ENCODE data around the gene PTHLH.

PTHLH gene

GRCh38 chr12:27934276-27934675, 38.3 kb downstream of the PTHLH start:
- no peak for TF ChIP-seq CTCF (IDR thresholded peaks at IDR 0.05; ENCODE audit: control insufficient read depth, extremely low read depth, insufficient read depth)
- no peak for DNase-seq (ENCODE audit: low read depth)
- no peak overlapping the region for H3K4me3 ChIP-seq (ENCODE audit: low read depth, low read length)

- no peak for TF ChIP-seq CTCF (IDR thresholded peaks at IDR 0.05; ENCODE audit: control insufficient read depth, extremely low read depth, insufficient read depth)
- no peak overlapping the region for H3K4me3 ChIP-seq (ENCODE audit: low read depth, low read length)
- no peak for DNase-seq (ENCODE audit: low read depth)
Measured at GRCh38 chr12:27931390-27931789, 41.1 kb downstream of the PTHLH start.

GRCh38 chr12:27927347-27927746, 45.2 kb downstream of the PTHLH start:
- H3K4me3 ChIP-seq (ENCODE audit: low read depth, low read length): no peak overlapping the region

GRCh38 chr12:27924350-27925135, 48.0 kb downstream of the PTHLH start:
- TF ChIP-seq CTCF (IDR thresholded peaks at IDR 0.05; ENCODE audit: control insufficient read depth, extremely low read depth, insufficient read depth): no peak
- DNase-seq (ENCODE audit: low read depth): no peak

More at GRCh38 chr12:27927347-27927746, 45.2 kb downstream of the PTHLH start:
- no peak for DNase-seq (ENCODE audit: low read depth)
- TF ChIP-seq CTCF (IDR thresholded peaks at IDR 0.05; ENCODE audit: control insufficient read depth, extremely low read depth, insufficient read depth): no peak

GRCh38 chr12:27922531-27923139, 49.9 kb downstream of the PTHLH start:
- no peak for TF ChIP-seq CTCF (IDR thresholded peaks at IDR 0.05; ENCODE audit: control insufficient read depth, extremely low read depth, insufficient read depth)
- peak; percentile 21 for DNase-seq (ENCODE audit: low read depth)
- H3K4me3 ChIP-seq (ENCODE audit: low read depth, low read length): no peak overlapping the region

More at GRCh38 chr12:27924350-27925135, 48.0 kb downstream of the PTHLH start:
- no peak overlapping the region for H3K4me3 ChIP-seq (ENCODE audit: low read depth, low read length)

- no peak for DNase-seq (ENCODE audit: low read depth)
- H3K4me3 ChIP-seq (ENCODE audit: low read depth, low read length): no peak overlapping the region
- TF ChIP-seq CTCF (IDR thresholded peaks at IDR 0.05; ENCODE audit: control insufficient read depth, extremely low read depth, insufficient read depth): no peak
Measured at GRCh38 chr12:27919671-27920235, 52.8 kb downstream of the PTHLH start.
